Amniotic stem cell (primary cell): ENCODE data around the gene LHFPL3.
"Not testable (repeated sequence)": the region's sequence is repeated elsewhere in the genome, so short reads cannot be mapped to it uniquely, and the experiment has no call there.

Source experiments
- DNase-seq: peaks from one replicate; lab custom pipeline; 2025; lab: John Stamatoyannopoulos, UW

Gene LHFPL3

GRCh38 chr7:104934665-104935064 is 606.3 kb downstream of the LHFPL3 start:
- no peak for DNase-seq

GRCh38 chr7:104935276-104935675 is 606.9 kb downstream of the LHFPL3 start:
- DNase-seq = no peak

GRCh38 chr7:104936546-104936945 is 608.1 kb downstream of the LHFPL3 start:
- no peak for DNase-seq

- not testable (repeated sequence) for DNase-seq
These were observed 609.1 kb downstream of the LHFPL3 start for GRCh38 chr7:104937489-104937888.

- no peak for DNase-seq
These were observed 610.5 kb downstream of the LHFPL3 start for GRCh38 chr7:104938741-104939390.

GRCh38 chr7:104940023-104940710 is 611.8 kb downstream of the LHFPL3 start:
- no peak for DNase-seq

- no peak for DNase-seq
These were observed 615.3 kb downstream of the LHFPL3 start for GRCh38 chr7:104943502-104944343.

- DNase-seq = no peak
These were observed 617.2 kb downstream of the LHFPL3 start for GRCh38 chr7:104945599-104945956.

GRCh38 chr7:104946338-104946737 is 617.9 kb downstream of the LHFPL3 start:
- no peak for DNase-seq

GRCh38 chr7:104950006-104950405 is 621.6 kb downstream of the LHFPL3 start:
- DNase-seq = no peak

GRCh38 chr7:104950754-104951153 is 622.4 kb downstream of the LHFPL3 start:
- DNase-seq = no peak

- no peak for DNase-seq
These were observed 623.1 kb downstream of the LHFPL3 start for GRCh38 chr7:104951546-104951945.

GRCh38 chr7:104955276-104955675 is 626.9 kb downstream of the LHFPL3 start:
- no peak for DNase-seq
